Measurements from ENCODE around the gene SECISBP2.
A peak's percentile ranks its signal among the peaks of the same experiment; 100 is the strongest.

Gene SECISBP2

GRCh38 chr9:89350988-89351557 is 32.8 kb downstream of the SECISBP2 start:
- DNase-seq (ENCODE audit: low read depth) = no peak

- no peak for DNase-seq (ENCODE audit: low read depth)
Observed at GRCh38 chr9:89351584-89352300, 33.4 kb downstream of the SECISBP2 start.

GRCh38 chr9:89352451-89352850 is 34.2 kb downstream of the SECISBP2 start:
- no peak for DNase-seq (ENCODE audit: low read depth)

GRCh38 chr9:89352874-89353649 is 34.8 kb downstream of the SECISBP2 start:
- no peak for DNase-seq (ENCODE audit: low read depth)

- DNase-seq (ENCODE audit: low read depth) = no peak
Observed at GRCh38 chr9:89353989-89354388, 35.7 kb downstream of the SECISBP2 start.

DNA sequence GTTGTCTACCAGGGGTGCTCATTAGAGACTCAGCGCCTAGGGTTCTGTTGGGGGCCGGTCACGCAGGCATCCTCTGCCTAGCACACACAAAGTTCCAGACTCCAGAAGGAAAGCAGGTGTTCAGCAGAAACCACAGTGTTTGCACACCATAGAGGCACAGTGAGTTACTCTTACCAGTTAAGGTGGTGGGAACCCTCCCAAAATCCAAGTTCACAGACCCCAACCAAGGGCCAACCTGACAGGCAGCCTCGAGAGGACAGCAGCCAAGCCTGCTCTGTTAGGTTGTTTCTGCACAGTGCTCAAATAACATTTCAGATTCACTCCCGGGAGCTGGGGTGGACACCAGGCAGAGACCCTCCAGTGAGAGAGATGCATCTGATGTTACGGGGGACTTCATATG is 36.2 kb downstream of the SECISBP2 start:
- no peak for DNase-seq (ENCODE audit: low read depth)

DNA sequence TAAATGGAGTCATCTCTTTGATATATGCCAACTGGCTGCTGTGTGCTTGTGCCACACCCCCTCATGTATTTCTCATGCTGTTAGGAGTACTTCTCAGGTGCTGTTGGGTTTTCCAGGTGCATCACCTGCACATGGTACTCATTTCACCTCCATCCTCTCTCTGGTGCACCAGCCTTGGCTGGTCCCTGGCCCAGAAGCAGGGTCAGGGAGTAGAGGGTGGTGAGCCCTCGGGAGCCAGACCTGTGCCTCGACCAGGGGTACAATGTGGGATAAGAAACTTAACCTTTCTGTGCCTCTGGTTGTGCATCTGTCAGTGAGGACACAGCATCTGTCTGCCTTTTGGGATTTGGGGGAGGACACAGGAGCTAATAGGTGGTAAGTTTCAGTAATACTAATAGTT is 38.5 kb downstream of the SECISBP2 start:
- no peak for DNase-seq (ENCODE audit: low read depth)

DNA sequence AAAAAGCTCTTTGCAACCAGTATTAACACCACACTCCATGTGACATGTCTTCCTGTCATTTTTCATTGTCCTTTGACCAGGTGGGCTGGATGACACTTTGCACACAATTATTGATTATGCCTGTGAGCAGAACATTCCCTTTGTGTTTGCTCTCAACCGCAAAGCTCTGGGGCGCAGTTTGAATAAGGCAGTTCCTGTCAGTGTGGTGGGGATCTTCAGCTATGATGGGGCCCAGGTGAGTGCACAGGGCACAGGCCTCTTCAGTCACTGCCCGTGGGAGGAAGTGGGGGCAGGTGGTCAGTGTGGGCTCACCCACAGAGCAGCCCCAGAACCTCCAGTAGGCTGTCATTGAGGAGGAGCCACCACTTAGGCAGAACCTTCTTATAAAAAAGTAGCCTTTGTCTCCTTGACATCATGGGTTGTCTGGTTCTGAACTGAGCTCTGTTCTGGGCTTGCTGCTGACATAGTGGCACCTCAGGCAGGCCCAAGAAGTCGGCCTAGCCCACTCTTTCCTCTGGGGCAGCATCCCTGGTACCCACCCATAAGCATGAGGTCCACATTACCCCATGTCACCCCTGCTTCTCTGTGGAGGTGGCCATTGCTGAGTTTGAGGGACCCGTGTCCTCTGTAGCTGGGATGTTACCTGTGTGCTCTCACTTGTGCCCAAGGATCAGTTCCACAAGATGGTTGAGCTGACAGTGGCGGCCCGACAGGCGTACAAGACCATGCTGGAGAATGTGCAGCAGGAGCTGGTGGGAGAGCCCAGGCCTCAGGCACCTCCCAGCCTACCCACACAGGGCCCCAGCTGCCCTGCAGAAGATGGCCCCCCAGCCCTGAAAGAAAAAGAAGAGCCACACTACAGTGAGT is 39.3 kb downstream of the SECISBP2 start:
- no peak for DNase-seq (ENCODE audit: low read depth)

DNA sequence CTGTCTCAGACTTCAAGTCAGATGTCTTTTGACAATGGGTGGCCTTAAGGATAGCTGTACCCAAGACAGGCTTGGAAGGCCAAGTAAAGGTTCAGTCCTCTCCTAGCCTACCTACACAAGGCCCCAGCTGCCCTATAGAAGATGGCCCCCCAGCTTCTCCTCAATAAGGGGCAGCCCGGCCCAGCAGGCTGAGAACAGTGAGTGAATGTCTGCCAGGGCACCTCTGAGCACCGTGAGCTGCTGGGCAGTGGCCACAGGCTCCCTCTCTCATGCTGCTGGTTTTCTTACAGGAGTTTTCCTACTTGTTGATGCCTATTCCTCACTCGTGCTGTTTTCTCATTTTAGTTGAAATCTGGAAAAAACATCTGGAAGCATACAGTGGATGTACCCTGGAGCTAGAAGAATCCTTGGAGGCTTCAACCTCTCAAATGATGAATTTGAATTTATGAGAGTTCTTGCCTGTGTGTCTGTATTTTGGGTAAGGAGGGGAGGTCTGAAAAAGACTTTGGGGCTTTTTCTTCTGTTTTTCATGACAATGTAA is 40.1 kb downstream of the SECISBP2 start:
- no peak for DNase-seq (ENCODE audit: low read depth)

- no peak for DNase-seq (ENCODE audit: low read depth)
Observed at GRCh38 chr9:89358985-89359384, 40.7 kb downstream of the SECISBP2 start.

DNA sequence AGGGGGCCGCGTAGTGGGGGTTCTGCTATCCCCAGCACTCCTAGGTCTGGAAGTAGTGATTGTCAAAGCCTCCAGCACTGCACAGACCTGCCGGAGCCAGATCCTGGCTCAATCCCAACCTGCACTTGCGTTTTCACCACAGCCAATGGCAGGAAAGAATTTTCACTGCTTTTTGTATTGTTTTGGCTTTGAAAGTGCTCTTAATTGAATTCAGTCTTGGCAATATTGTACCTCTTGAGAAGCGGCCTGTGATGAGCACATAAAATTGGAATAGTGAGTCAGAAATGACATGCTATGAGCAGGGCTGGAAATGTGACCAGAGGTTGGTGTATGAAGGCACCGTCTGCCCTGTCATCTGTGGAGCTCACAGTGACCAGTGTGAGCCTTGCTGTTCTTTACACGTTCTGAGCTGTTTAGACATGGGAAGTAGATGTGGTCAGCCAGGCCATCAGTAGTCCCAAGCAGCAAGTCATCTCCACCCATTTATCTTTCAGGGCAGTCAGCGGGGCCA is 41.5 kb downstream of the SECISBP2 start:
- DNase-seq (ENCODE audit: low read depth) = peak; percentile 13

- no peak for DNase-seq (ENCODE audit: low read depth)
Observed at GRCh38 chr9:89360465-89360864, 42.2 kb downstream of the SECISBP2 start.

DNA sequence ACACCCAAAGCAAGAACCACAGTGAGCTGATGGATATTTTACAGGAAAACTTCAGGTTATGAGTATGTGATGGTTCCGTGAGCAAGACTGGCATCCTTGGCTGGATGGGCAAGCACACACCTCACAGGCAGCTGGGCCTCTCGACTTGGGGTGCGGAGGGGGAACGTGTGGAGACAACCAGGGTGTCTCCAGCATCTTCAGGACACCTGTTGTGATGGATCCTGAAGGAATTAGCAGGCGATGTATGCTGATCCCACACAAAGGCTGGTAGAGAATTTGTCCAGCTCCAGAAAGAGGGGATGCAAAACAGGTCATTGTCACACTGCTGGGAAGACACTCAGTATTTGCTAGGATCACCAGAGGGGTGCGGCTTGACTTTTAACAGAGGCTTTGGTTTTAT is 42.7 kb downstream of the SECISBP2 start:
- DNase-seq (ENCODE audit: low read depth) = no peak

DNA sequence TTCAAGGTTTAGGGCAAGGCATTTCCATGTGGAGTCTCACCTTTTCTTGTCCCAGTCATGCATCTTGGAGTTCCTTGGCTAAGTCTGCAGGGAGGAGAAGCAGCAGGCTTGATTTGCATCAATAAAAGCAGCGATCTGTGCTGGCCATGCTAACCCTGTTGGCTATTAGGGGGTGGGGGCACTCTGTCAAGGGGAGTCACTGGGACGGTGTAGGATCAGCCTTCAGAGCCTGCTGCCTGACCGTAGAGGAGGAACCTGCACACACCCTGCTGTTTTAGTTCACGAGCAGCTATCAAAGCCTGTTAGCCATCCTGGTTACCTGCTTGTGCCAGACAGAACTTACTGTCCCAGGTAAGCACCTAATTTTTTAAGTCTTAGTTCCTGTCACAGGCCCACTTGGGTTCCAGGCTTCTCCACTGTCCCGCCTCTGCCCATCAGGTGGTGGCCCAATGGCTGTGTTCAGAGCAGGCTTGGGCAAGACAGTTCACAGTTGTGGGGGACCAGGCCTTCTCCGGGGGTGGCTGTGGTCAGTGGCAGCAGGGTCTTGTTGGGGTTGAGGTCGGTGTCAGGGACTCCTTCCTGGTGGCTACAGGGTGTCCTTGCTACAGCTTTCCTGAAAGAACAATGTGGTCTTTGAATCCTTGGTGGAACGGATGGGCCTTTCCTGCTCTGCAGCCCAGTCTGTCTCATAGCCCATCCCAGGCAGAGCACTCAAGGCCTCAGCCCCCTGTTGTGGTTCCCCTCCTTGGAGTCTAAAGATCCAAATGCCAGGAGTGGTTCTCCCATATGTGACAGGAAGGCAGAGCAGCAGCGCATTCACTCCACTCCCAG is 43.7 kb downstream of the SECISBP2 start:
- DNase-seq (ENCODE audit: low read depth) = no peak

DNA sequence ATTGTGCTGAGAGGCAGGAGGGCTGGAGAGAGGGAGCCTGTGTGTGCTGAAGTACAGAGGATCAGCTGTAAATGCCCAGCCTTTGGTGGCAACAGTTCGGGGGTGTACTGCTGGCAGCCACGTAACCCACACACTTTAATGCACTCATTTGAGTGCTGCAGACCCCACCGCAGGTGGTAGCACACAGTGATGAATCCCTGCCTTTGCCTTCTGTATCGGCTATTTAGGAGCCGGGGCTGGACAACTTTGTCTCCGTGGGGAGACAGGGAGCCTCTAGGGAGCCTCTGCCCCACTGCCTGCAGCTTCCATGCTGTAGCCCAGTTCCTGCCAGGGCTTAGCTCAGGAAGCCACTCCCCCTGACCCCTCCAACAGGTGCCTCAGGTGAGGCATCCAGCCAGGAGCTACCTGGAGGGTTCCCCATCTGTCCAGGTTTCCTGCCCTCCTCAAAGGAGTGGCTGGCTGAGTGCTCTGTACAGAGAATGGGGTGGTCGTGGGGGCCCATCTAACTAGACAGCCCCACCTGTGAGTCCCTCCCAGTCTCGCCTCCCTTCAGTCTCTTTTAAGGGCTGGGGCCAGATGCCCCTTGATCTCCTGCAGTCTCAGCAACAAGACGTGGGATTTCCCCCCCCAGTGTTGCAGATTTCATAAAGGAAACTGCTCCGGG is 44.5 kb downstream of the SECISBP2 start:
- DNase-seq (ENCODE audit: low read depth) = no peak

DNA sequence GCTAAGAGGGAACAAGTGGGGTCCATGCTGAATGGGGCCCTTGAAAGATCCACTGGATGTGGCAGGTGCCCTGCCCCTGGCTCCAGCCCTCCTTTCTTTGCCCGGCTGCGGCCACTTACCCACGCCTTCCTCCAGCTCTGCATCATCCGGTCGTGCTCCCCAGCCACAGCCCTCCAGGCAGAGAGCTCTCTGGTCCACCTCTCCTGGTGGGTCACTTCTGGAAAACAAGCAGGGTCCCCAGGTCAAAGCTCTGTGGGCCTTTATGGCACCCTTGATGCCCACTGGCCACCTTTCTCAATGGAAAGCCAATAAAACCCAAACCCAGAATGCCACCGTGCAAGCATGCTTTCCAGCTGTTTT is 45.0 kb downstream of the SECISBP2 start:
- DNase-seq (ENCODE audit: low read depth) = no peak

DNA sequence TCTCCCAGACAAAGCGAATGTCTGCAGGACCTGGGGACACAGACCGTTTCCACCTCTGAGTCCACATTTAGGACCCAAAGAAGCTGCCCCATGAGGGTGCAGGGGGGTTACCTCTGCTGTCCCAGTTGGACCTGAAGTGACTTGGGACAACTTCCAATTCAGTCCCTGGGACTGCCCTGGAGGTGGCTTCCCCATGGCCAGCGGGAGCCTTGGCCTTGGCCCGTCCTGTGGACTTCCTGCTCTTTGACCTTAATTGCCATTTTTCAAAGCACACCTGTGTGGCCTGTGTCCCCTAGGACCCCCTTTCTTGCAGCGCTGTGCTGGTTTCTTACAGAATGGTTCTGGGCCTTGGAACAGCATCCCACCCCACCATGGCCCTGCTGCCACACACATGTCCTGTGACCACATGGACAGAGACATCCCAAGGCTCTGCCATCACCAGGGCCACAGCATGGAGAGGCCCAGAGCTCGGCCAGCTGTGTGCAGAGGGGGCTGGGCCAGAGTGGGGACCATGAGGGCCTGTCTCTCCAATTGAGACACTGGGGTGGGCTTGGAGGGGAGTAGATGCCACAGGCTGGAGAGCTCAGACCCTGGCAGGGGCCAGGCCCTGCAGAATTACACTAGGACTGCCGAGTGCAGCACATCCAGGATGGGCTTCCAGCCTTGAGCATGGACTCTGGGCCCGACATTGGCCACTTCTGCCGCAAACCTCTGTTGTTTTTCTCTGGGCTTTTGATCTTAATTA is 45.8 kb downstream of the SECISBP2 start:
- DNase-seq (ENCODE audit: low read depth) = no peak

- DNase-seq (ENCODE audit: low read depth) = no peak
Observed at GRCh38 chr9:89364666-89365531, 46.6 kb downstream of the SECISBP2 start.

GRCh38 chr9:89365532-89365912 is 47.2 kb downstream of the SECISBP2 start:
- DNase-seq (ENCODE audit: low read depth) = no peak

Measured in EH (cell line).